HFFc6 (cell line): ENCODE data around the gene TXNDC15. TPM values are rescaled to one million over a fixed set of nuclear protein-coding genes. Genes with fewer than 3 reads are reported as not detected.

Experiments used
- DNase-seq: peaks from one replicate; pipeline ENCODE4 v3.0.0-alpha.2; 2018
- H3K27ac Mint-ChIP-seq: 2 replicates; pipeline ENCODE4 v1.8.0; 2020; ENCODE audit warnings: mild to moderate bottlenecking, mixed read lengths
- H3K27me3 Mint-ChIP-seq: 2 replicates; pipeline ENCODE4 v1.8.0; 2021; ENCODE audit warnings: mild to moderate bottlenecking, moderate library complexity, mixed read lengths; ENCODE audit not compliant: insufficient read depth
- H3K36me3 Mint-ChIP-seq: 2 replicates; pipeline ENCODE4 v1.8.0; 2021; ENCODE audit warnings: low read depth, mixed read lengths
- H3K4me1 Mint-ChIP-seq: 2 replicates; pipeline ENCODE4 v1.8.0; 2020; ENCODE audit warnings: low read depth, mixed read lengths
- H3K4me3 Mint-ChIP-seq: 2 replicates; pipeline ENCODE4 v1.8.0; 2020; ENCODE audit warnings: mild to moderate bottlenecking, moderate library complexity, mixed read lengths
- H3K9me3 Mint-ChIP-seq: 2 replicates; pipeline ENCODE4 v1.8.0; 2020; ENCODE audit warnings: mild to moderate bottlenecking, mixed read lengths
- total RNA-seq, 6 experiments: library from RNA; stranded (reverse); fragmentation: NEBNext Ultra II Directional; extraction: Animal tissue kit (Norgen Biotek cat#: 25700); gene quantifications; 2 replicates in 1 of 6; 3 replicates in 5 of 6; pipeline ENCODE4 v1.2.3, GENCODE V29; 2021
- TF ChIP-seq, protein P1 (sequence below): fragments of 200-600 bp; sonication (generic); IDR thresholded peaks from 2 replicates; pipeline ENCODE4 v1.5.0; 2021; ENCODE audit warnings: antibody characterized with exemption, mild to moderate bottlenecking

Gene TXNDC15
- total RNA-seq, 6 experiments from 2014 or later = 106 to 127 (median 125) TPM

DNA sequence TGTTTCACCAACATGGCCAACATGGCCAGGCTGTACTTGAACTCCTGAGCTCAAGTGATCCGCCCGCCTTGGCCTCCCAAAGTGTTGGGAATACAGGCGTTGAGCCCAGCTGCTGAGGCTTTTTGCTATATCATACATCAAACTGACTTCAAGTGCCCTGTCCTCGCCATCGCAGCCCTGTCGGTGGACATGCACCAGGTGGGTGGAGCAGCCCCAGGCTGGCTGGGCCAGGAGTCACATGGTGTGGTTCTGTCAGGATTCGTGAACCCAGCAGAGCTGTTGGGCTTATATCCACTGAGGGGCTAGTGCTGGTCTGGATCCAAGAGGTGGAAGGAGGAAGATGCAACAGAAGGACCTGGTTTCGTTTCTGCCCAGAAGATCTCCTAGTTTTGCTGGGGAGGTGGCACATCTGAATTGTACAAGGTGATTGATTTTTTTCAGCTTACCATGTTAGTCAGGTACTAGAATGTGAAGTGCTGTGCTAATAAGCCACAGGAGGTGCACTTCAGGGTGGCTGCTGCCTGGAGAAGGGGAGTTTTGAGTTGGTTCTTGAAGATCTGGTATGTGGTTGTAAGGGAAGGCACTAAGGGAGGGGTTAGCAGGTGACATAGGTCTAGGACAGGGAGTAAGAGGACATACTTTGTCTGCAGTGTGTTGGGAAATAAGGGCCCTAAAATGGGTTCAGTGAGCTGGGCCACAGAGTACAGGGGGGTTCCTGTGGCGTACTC lies 46.8 kb downstream of the TXNDC15 start:
- TF ChIP-seq, protein P1, sequence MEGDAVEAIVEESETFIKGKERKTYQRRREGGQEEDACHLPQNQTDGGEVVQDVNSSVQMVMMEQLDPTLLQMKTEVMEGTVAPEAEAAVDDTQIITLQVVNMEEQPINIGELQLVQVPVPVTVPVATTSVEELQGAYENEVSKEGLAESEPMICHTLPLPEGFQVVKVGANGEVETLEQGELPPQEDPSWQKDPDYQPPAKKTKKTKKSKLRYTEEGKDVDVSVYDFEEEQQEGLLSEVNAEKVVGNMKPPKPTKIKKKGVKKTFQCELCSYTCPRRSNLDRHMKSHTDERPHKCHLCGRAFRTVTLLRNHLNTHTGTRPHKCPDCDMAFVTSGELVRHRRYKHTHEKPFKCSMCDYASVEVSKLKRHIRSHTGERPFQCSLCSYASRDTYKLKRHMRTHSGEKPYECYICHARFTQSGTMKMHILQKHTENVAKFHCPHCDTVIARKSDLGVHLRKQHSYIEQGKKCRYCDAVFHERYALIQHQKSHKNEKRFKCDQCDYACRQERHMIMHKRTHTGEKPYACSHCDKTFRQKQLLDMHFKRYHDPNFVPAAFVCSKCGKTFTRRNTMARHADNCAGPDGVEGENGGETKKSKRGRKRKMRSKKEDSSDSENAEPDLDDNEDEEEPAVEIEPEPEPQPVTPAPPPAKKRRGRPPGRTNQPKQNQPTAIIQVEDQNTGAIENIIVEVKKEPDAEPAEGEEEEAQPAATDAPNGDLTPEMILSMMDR = no peak
- Mint-ChIP-seq H3K27me3 (no peaks in the 10 kb centered on the region), H3K4me1 (peaks cover 8% of the 10 kb centered on the region), H3K4me3 (no peak overlapping the region; the same call in 1 of the 2 replicates), H3K9me3 (no peaks in the 10 kb centered on the region), H3K27ac (no peak overlapping the region), H3K36me3 (peaks cover 8% of the 10 kb centered on the region)
- DNase-seq = no peak

DNA sequence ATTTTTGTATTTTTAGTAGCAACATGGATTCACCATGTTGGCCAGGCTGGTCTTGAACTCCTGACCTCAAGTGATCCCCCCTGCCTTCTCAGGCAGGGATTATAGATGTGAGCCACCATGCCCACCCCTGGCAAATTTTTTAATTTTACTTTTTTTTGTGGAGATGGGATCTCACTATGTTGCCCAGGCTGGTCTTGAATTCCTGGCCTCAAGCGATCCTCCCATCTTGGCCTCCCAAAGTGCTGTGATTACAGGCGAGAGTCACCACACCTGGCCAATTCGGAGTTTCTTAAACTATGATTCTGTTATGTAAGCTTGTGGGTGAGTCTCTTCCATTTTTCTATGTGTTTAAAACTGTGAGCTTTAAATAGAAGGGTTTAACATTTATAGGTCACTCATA lies 58.3 kb downstream of the TXNDC15 start:
- Mint-ChIP-seq H3K27me3 (no peaks in the 10 kb centered on the region; the same call in 1 of the 2 replicates), H3K27ac (no peak overlapping the region), H3K9me3 (no peaks in the 10 kb centered on the region), H3K4me3 (no peak overlapping the region), H3K4me1 (peaks cover 6% of the 10 kb centered on the region), H3K36me3 (peaks cover 7% of the 10 kb centered on the region)
- DNase-seq = no peak
- TF ChIP-seq, protein P1 = no peak

DNA sequence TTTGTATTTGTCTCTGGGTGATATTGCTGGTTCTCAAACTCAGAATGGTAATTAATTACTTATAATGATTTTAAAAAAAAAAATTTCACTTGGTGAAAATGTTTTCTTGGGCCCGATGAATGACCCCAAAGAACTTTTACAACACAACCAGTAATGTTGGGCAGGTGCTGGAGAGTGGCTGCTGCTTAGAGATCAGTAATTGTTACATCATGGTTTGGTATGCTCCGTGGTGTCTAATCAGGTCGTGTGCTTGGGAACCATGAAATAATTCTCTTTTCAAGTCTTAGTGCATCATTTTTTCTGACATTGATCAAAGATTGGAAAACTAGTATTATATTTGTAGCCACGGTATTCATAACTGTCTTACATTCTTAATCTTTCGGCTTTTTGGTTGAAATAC lies 60.0 kb downstream of the TXNDC15 start:
- TF ChIP-seq, protein P1 = no peak
- Mint-ChIP-seq H3K36me3 (peaks cover under 1% of the 10 kb centered on the region), H3K4me1 (no peaks in the 10 kb centered on the region; the same call in 1 of the 2 replicates), H3K4me3 (no peak overlapping the region), H3K27me3 (no peaks in the 10 kb centered on the region; the same call in 1 of the 2 replicates), H3K9me3 (no peaks in the 10 kb centered on the region), H3K27ac (no peak overlapping the region)
- no peak for DNase-seq

DNA sequence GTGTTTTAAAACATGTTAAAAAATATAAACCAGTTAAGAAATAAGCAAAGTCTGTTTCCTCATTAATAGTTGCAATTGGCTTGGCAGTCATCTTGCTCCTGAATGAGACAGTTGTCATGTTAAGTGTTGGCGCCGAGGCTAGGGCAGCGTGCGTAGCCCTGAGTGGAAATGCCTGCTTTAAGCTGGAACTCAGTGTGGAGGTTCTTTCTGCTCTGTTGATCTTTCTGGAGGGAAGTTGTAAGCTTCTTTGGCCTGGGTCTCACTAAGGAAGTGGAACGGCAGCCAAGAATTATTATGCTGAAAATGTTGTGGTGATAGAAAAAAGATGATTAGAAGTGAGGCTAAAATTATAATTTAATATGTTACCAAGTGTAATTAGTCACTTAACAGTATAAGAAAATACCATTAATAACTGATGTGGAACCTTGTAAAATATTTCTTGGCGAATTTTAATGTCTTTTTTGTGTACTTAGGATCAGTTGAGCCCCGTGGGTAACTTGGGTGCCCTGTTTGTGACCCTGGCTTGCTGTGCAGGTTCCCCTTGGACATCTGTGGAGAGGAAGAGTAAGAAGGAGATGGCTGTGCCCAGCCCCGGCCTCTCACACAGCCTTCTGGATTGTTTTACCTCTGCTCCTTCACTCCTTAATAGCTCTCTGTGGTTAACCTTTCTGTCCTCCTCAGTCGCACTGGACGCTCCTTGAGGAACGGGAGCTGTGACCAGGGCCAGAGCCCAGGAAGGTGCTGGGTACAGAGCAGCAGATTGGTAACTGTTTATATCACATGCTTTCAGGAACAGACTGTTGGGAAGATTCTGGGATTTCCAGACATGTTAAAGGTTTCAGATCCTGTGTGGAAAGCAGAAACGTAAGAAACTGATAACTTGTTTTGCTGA lies 61.8 kb downstream of the TXNDC15 start:
- Mint-ChIP-seq H3K27ac (no peak overlapping the region), H3K9me3 (no peaks in the 10 kb centered on the region), H3K27me3 (no peaks in the 10 kb centered on the region; the same call in 1 of the 2 replicates), H3K4me3 (no peak overlapping the region), H3K36me3 (peaks cover under 1% of the 10 kb centered on the region; the same call in 1 of the 2 replicates), H3K4me1 (no peaks in the 10 kb centered on the region)
- TF ChIP-seq, protein P1 = no peak
- no peak for DNase-seq

DNA sequence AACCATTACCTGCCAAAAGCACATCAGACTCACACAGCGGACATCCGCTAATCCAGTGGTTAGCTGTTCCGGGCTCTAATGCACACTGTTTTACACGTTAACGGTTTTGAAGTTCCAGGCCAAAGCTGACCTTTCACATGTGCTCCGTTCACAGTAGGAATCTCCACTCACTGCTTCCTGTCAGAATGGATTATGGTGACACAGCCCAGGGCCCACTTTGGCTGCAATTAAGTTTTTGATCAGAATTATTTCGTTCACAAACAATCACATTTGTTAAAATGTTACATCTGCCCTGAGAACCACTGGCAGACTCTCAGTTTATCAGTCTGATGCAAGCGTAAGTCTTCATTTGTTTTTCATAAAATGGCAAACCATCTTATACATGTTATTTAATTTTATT lies 63.4 kb downstream of the TXNDC15 start:
- no peaks in the 10 kb centered on the region for H3K9me3 Mint-ChIP-seq
- peaks cover 6% of the 10 kb centered on the region for H3K36me3 Mint-ChIP-seq
- H3K4me1 Mint-ChIP-seq = no peaks in the 10 kb centered on the region
- H3K4me3 Mint-ChIP-seq = no peak overlapping the region
- H3K27ac Mint-ChIP-seq = no peak overlapping the region
- TF ChIP-seq, protein P1 = no peak
- DNase-seq = no peak
- H3K27me3 Mint-ChIP-seq = no peaks in the 10 kb centered on the region; the same call in 1 of the 2 replicates
